Erythroblast (primary cell): ENCODE results near the gene AHNAK2.
"Not testable (repeated sequence)": the region's sequence is repeated elsewhere in the genome, so short reads cannot be mapped to it uniquely, and the experiment has no call there.

Experiments used
- DNase-seq, 2 experiments: peaks; one replicate each; lab custom pipeline; 2025; lab: John Stamatoyannopoulos, UW
- GATA1 ChIP-seq: IDR thresholded peaks from 2 replicates; pipeline ENCODE4 v1.6.1; 2011; ENCODE audit warnings: low read depth, mild to moderate bottlenecking, control low read depth, low read length, moderate library complexity
- POLR2A ChIP-seq: IDR thresholded peaks from 2 replicates; pipeline ENCODE4 v1.6.1; 2011; ENCODE audit warnings: mild to moderate bottlenecking, low read length

The AHNAK2 gene

GRCh38 chr14:104953097-104953496, 25.1 kb downstream of the AHNAK2 start:
- no peak for DNase-seq
- TF ChIP-seq GATA1 (no peak), POLR2A (no peak)

GRCh38 chr14:104951863-104952657, 26.1 kb downstream of the AHNAK2 start:
- not testable (repeated sequence) for DNase-seq

- not testable (repeated sequence) for DNase-seq
Observed at GRCh38 chr14:104950701-104951100, 27.5 kb downstream of the AHNAK2 start.

GRCh38 chr14:104950021-104950420, 28.2 kb downstream of the AHNAK2 start:
- no peak for TF ChIP-seq POLR2A
- no peak for TF ChIP-seq GATA1
- DNase-seq = no peak

GRCh38 chr14:104949406-104949955, 28.7 kb downstream of the AHNAK2 start:
- not testable (repeated sequence) for DNase-seq

GRCh38 chr14:104948736-104949031, 29.5 kb downstream of the AHNAK2 start:
- no peak for DNase-seq
- TF ChIP-seq GATA1 = no peak
- TF ChIP-seq POLR2A = no peak

- DNase-seq = not testable (repeated sequence)
Observed at GRCh38 chr14:104947881-104948735, 30.1 kb downstream of the AHNAK2 start.

- DNase-seq = not testable (repeated sequence)
Observed at GRCh38 chr14:104947201-104947600, 31.0 kb downstream of the AHNAK2 start.

GRCh38 chr14:104945986-104946965, 31.9 kb downstream of the AHNAK2 start:
- DNase-seq = not testable (repeated sequence)

- DNase-seq = not testable (repeated sequence)
Observed at GRCh38 chr14:104945266-104945665, 32.9 kb downstream of the AHNAK2 start.

GRCh38 chr14:104944436-104945205, 33.6 kb downstream of the AHNAK2 start:
- DNase-seq = not testable (repeated sequence)

- DNase-seq = not testable (repeated sequence)
Observed at GRCh38 chr14:104944016-104944308, 34.2 kb downstream of the AHNAK2 start.

GRCh38 chr14:104943216-104944015, 34.8 kb downstream of the AHNAK2 start:
- not testable (repeated sequence) for DNase-seq
